Left kidney (tissue), 2 donors: ENCODE results near the gene PFN2. TPM values are rescaled to one million over a fixed set of nuclear protein-coding genes. Genes with fewer than 3 reads are reported as not detected.

Experiments used
- DNase-seq: peaks from one replicate; pipeline ENCODE4 v3.0.0-alpha.2; 2013
- polyA plus RNA-seq: library from polyadenylated mRNA; unstranded; fragments of 120-200 nt; gene quantifications from one replicate; pipeline ENCODE4 v1.2.1, GENCODE V29; 2013; ENCODE audit not compliant: insufficient read length

The PFN2 gene
- polyA plus RNA-seq, 1 donor: 442 TPM

DNA sequence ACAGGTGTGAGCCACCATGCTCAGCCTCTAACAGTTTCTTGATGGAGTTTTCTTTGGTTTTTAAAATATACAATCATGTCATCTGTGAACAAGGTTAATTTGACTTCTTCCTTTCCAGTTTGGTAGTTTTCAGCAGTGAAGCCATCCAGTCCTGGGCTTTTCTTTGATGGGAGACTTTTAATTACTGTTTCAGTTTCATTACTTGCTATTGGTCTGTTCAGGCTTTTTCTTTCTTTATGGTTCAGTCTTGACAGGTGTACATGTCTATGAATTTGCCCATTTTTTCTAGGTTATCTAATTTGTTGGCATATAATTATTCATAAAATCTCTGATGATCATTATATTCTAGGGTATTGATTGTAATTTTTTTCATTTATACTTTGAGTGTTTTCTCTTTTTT, 36.8 kb downstream of the PFN2 start:
- DNase-seq: no peak

DNA sequence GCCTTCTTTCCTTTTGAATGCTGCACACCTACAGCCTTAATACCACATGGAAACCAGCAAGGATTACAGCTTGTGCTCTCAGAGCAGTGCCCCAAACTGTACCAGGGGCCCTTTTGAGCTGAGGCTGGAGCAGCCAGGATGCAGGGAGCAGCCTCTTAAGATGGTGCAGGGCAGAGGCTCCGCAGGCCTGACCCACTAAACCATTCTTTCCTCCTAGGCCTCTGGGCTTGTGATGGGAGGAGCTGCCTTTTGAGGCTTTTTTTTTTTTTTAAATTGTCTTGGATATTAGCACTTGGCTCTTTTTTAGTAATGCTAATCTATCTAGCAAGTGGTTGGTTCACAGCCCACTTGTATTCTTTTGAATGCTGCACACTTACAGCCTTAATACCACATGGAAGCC, 37.7 kb downstream of the PFN2 start:
- DNase-seq: no peak

DNA sequence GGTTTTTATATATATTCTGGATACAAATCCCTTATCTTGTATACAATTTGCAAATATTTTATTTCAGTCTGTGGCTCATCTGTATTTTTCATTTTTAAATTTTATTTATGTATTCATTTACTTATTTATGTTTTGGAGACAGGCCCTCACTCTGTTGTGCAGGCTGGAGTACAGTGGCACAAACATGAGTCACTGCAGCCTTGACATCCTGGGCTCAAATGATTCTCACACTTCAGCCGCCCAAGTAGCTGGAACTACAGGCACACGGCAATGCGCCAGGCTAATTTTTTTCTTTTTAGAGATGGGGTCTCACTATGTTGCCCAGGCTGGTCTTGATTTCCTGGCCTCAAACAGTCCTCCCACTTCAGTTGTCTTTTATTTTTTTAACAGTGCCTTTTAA, 50.6 kb downstream of the PFN2 start:
- DNase-seq: no peak

- no peak for DNase-seq
Observed at GRCh38 chr3:149919509-149919908, 51.2 kb downstream of the PFN2 start.

GRCh38 chr3:149917124-149917667, 53.5 kb downstream of the PFN2 start:
- no peak for DNase-seq

Other genes starting within 250 kb of the PFN2 start
- 65.7 TPM for gene COMMD2, start 218.4 kb downstream of the PFN2 start, polyA plus RNA-seq
- 0.52 TPM for gene ANKUB1, start 178.3 kb downstream of the PFN2 start, polyA plus RNA-seq
- 97.3 TPM for gene RNF13, start 157.7 kb downstream of the PFN2 start, polyA plus RNA-seq